ENCODE data around the gene HIBCH. TPM values are rescaled to one million over a fixed set of nuclear protein-coding genes. Genes with fewer than 3 reads are reported as not detected.

HIBCH gene
- total and polyA plus RNA-seq, 2 of the 13 experiments (the other 11 are each of a cell fraction or from before 2014, with no cell fraction given): 18.8 to 49.5 TPM

DNA sequence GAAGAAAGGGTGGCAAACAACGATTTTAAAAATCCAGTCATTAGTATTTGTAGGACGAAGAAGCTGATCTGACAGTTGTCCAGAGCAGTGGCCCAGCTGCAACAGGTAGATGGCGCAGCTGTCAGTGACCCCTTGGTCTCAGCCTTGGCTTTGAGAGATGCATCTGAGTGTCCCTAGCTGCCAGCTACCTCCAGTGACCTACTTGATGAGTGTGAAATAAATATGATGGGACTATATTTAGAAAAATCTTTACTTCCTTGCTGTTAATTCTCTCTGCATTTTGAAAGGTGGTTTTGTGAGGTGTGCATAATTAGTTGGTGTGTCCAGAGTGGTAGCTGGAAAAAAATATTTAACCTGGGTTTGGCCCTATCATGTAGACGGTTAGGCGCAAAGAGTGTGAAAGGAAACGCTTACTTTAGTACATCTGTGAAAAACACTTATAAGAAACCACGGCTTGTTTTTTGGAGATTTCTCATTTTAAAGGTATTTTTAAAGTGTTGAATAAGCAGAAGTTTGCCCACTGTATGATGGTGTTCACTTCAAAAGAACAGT, 24.7 kb upstream of the HIBCH start (continued):
- TF ChIP-seq, protein P1, sequence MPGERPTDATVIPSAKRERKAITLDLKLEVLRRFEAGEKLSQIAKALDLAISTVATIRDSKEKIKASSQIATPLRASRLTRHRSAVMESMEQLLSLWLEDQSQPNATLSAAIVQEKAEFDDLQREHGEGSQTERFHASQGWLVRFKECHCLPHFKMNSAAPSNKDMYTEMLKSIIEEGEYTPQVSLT (CRISPR knock-in tag; IDR thresholded peaks at IDR 0.05; ENCODE audit: borderline replicate concordance, low read depth): no peak
- TF ChIP-seq ZNF879 (CRISPR knock-in tag; IDR thresholded peaks at IDR 0.05) (no peak; the same call in 1 of the 2 replicates), FOXM1 (CRISPR knock-in tag; IDR thresholded peaks at IDR 0.05) (no peak), ZNF747 (CRISPR knock-in tag; IDR thresholded peaks at IDR 0.05; ENCODE audit: borderline replicate concordance) (no peak), ZSCAN29 (CRISPR knock-in tag; conservative IDR thresholded peaks at IDR 0.05) (0 out of 2 replicates have a peak, but pooled peaks have one; percentile 29), TBX3 (IDR thresholded peaks at IDR 0.05; ENCODE audit: borderline replicate concordance) (no peak), ZNF24 (IDR thresholded peaks at IDR 0.05) (no peak), TEAD2 (CRISPR knock-in tag; IDR thresholded peaks at IDR 0.05) (no peak), PAWR (CRISPR knock-in tag; IDR thresholded peaks at IDR 0.05; ENCODE audit: borderline replicate concordance) (0 out of 2 replicates have a peak, but pooled peaks have one; percentile 9), MAZ (IDR thresholded peaks at IDR 0.05; ENCODE audit: borderline replicate concordance, low read depth, low read length) (no peak), MAZ (CRISPR knock-in tag; IDR thresholded peaks at IDR 0.05; ENCODE audit: low read depth) (no peak), KMT2B (CRISPR knock-in tag; IDR thresholded peaks at IDR 0.05) (peak; percentile 79), NR2F2 (IDR thresholded peaks at IDR 0.05; ENCODE audit: borderline replicate concordance, low read depth) (0 out of 2 replicates have a peak, but pooled peaks have one; percentile 12), ZNF737 (CRISPR knock-in tag; IDR thresholded peaks at IDR 0.05; ENCODE audit: borderline replicate concordance) (no peak)
- TF ChIP-seq, protein P2, sequence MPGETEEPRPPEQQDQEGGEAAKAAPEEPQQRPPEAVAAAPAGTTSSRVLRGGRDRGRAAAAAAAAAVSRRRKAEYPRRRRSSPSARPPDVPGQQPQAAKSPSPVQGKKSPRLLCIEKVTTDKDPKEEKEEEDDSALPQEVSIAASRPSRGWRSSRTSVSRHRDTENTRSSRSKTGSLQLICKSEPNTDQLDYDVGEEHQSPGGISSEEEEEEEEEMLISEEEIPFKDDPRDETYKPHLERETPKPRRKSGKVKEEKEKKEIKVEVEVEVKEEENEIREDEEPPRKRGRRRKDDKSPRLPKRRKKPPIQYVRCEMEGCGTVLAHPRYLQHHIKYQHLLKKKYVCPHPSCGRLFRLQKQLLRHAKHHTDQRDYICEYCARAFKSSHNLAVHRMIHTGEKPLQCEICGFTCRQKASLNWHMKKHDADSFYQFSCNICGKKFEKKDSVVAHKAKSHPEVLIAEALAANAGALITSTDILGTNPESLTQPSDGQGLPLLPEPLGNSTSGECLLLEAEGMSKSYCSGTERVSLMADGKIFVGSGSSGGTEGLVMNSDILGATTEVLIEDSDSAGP (CRISPR knock-in tag; IDR thresholded peaks at IDR 0.05; ENCODE audit: borderline replicate concordance): no peak
- TF ChIP-seq, protein P3, sequence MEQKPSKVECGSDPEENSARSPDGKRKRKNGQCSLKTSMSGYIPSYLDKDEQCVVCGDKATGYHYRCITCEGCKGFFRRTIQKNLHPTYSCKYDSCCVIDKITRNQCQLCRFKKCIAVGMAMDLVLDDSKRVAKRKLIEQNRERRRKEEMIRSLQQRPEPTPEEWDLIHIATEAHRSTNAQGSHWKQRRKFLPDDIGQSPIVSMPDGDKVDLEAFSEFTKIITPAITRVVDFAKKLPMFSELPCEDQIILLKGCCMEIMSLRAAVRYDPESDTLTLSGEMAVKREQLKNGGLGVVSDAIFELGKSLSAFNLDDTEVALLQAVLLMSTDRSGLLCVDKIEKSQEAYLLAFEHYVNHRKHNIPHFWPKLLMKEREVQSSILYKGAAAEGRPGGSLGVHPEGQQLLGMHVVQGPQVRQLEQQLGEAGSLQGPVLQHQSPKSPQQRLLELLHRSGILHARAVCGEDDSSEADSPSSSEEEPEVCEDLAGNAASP (CRISPR knock-in tag; IDR thresholded peaks at IDR 0.05; ENCODE audit: borderline replicate concordance): peak; percentile 59; the same call in 1 of the 2 replicates
- TF ChIP-seq, protein P4, sequence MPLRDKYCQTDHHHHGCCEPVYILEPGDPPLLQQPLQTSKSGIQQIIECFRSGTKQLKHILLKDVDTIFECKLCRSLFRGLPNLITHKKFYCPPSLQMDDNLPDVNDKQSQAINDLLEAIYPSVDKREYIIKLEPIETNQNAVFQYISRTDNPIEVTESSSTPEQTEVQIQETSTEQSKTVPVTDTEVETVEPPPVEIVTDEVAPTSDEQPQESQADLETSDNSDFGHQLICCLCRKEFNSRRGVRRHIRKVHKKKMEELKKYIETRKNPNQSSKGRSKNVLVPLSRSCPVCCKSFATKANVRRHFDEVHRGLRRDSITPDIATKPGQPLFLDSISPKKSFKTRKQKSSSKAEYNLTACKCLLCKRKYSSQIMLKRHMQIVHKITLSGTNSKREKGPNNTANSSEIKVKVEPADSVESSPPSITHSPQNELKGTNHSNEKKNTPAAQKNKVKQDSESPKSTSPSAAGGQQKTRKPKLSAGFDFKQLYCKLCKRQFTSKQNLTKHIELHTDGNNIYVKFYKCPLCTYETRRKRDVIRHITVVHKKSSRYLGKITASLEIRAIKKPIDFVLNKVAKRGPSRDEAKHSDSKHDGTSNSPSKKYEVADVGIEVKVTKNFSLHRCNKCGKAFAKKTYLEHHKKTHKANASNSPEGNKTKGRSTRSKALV (CRISPR knock-in tag; IDR thresholded peaks at IDR 0.05): peak; percentile 68; the same call in 1 of the 2 replicates
- TF ChIP-seq, protein P5, sequence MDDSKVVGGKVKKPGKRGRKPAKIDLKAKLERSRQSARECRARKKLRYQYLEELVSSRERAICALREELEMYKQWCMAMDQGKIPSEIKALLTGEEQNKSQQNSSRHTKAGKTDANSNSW (CRISPR knock-in tag; IDR thresholded peaks at IDR 0.05; ENCODE audit: borderline replicate concordance): no peak
- TF ChIP-seq, protein P6, sequence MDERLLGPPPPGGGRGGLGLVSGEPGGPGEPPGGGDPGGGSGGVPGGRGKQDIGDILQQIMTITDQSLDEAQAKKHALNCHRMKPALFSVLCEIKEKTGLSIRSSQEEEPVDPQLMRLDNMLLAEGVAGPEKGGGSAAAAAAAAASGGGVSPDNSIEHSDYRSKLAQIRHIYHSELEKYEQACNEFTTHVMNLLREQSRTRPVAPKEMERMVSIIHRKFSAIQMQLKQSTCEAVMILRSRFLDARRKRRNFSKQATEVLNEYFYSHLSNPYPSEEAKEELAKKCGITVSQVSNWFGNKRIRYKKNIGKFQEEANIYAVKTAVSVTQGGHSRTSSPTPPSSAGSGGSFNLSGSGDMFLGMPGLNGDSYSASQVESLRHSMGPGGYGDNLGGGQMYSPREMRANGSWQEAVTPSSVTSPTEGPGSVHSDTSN (CRISPR knock-in tag; IDR thresholded peaks at IDR 0.05): no peak
- TF ChIP-seq, protein P7, sequence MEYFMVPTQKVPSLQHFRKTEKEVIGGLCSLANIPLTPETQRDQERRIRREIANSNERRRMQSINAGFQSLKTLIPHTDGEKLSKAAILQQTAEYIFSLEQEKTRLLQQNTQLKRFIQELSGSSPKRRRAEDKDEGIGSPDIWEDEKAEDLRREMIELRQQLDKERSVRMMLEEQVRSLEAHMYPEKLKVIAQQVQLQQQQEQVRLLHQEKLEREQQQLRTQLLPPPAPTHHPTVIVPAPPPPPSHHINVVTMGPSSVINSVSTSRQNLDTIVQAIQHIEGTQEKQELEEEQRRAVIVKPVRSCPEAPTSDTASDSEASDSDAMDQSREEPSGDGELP (IDR thresholded peaks at IDR 0.05; ENCODE audit: borderline replicate concordance, low read depth): peak; percentile 68
